HG02852 (cell line): ENCODE results near the gene LRIT2.
"Not testable (repeated sequence)": the region's sequence is repeated elsewhere in the genome, so short reads cannot be mapped to it uniquely, and the experiment has no call there.

ENCODE experiments used
- ATAC-seq: cut with Tn5 transposase; IDR thresholded peaks from one replicate; pipeline ENCODE4 v1.9.1; 2021; ENCODE audit warnings: mild to moderate bottlenecking, moderate library complexity; ENCODE audit not compliant: unreplicated experiment

Gene LRIT2

DNA sequence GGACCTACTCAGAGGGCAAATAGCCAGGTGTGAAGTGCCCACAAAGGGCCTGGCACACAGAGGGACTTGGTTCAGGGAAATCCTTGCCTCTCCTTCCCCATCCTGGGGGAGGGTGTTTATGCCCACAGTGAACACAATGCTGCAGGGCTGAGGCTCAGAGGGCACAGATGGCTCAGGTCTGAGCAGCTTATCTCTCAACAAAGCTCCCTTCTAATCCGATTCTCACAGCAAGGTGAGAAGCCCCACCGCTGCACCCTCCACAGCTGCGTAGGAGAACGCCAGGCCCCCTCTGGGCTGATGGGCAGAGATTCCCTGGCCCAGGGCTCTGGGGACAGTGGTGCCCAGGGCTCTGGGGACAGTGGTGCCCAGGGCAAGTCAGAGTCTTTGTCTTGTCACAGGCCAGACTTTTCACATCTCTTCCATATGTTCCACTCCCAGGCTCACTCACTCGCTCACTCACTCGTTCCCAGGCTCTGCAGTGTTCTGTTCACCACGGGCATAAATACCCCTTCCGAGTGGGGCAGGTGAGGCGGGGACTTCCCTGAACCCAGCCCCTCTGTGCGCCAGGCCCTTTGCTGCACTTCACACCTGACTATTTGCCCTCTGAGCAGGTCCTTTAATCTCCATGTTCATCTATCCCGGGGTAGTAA, 39.7 kb downstream of the LRIT2 start:
- no peak for ATAC-seq

DNA sequence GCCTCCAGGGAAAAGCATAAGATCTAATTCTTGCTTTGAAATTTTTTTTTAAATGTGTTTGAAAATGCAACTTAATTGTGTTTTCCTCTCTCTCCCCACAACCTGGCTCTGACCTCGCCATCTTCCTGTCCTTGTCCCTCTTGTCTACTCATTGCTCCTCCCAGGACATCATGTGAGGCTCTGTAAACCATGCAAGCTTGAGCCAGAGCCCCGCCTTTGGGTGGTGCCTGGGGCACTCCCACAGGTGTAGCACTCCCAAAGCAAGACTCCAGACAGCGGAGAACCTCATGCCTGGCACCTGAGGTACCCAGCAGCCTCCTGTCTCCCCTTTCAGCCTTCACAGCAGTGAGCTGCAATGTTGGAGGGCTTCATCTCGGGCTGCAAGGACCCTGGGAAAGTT, 40.8 kb downstream of the LRIT2 start:
- no peak for ATAC-seq

DNA sequence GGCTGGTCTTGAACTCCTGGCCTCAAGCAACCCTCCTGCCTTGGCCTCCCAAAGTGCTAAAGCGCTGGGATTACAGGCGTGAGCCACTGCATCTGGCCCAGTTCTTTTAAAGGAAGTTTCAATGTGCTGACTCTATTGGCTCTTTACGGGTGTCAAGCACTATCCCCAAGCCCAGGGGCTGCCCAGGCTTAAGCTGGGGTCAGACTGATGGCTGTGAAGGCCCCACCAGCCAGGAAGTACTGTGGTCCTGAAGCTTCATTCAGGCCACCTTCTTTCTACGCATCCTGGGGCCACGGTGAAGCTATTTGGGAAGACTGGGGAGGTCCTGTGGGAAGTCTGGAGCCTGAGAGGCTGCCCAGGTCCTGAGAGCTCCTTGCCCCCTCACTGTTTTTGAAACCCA, 43.7 kb downstream of the LRIT2 start:
- no peak for ATAC-seq

DNA sequence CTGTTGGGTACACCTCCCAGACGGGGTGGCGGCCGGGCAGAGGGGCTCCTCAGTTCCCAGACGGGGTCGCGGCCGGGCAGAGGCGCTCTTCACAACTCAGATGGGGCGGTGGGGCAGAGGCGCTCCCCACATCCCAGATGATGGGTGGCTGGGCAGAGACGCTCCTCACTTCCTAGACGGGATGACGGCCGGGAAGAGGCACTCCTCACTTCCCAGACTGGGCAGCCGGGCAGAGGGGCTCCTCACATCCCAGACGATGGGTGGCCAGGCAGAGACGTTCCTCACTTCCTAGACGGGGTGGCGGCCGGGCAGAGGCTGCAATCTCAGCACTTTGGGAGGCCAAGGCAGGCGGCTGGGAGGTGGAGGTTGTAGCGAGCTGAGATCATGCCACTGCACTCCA, 45.0 kb downstream of the LRIT2 start:
- ATAC-seq = not testable (repeated sequence)

DNA sequence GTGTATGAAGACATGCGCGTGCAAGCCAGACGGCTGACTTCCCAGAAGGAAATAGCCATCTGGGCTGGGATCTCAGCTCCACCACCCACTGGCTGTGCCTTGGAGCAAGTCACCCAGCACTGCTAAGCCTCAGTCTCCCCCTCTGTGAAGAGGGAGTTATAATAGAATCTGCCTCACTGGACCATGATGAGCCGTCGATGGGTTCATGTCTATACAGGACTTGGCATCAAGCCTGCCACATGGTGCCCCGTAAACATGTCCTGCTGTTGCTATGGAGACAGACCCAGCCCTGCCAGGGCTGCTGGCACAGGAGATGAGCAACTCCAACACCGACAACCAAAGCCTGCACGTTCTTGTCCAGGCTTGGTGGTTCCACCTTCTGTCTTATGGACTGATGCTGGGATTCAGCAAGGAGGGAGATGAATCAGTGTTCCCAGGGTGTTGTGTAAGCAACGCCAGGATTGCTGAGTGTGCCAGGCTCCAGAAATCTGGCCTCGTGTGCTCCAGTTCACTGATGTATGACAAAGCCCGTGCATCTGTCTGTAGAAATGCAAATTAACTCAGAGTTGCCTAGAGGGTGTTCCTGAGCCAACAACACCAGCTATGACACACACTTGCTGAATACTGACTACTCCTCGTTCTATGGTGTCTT, 46.2 kb downstream of the LRIT2 start:
- ATAC-seq = peak; percentile 92

DNA sequence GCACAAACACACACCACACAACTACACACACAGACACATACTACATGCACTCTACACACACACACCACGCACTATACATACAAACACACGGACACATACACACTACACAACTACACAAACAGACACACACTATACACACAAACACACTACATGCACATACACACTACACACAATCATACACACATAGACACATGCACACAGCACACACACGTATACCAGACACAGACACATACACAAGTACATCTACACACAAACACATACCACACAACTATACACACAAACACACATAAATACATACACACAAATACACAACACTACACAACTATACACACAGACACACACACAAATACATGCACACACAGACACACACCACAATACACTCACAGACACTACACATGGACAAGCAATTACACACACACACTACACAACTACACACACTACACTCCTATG, 47.2 kb downstream of the LRIT2 start:
- no peak for ATAC-seq

DNA sequence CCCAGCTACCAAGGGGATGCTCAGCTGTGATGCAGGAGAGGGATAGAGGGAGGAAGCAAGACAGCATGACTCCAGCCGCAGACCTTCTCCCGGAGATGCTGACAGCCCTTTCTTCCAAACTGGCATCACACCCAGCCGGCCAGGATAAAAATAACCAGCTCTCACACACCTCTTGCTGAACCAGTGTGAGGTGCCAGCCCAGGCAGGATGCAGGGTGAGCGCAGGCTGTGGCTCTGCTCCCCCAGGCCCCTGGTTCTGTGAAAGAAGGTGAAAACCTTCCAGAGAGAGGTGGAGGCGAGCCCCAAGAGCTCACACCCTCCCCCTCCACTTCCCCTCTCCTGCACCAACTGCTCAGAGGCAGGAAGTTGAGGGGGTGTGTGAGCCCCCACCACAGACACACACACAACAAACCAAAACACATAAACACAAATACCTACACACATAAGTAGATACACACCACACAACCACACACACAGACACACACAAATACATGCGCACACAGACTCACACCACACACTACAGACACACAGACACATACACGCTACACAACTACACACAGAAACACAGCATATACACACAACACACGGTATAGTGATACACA, 47.7 kb downstream of the LRIT2 start:
- ATAC-seq = peak; percentile 37

DNA sequence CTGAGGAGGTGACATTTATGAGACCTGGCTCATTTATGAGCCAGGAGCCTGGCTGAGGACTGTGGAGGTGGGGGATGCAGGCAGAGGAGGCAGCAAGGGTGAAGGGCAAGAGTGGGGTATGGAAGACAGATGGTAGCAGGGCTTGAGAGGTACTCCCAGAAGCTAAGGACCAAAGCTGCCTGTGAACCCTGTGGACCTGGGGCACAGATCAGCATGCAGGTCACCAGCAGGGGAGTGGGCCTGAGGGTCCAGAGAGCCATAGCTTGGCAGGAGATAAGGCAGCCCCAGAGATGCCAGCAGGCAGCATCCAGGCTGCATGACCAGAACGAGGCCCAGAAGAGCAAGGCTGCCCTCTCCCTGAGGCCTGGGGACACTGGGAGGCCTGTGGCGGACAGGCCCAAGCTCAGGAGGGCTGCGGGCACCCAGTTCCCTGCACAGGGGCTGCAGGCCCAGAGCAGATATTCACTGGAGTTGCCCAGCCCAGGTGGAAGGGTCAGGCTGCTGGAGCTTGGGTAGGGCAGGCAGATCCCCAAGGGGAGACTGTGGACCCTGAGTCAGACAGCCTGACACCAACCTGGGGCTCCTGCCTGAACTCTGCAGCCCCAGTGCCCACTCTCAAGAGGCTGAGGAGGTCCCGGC, 48.4 kb downstream of the LRIT2 start:
- no peak for ATAC-seq

DNA sequence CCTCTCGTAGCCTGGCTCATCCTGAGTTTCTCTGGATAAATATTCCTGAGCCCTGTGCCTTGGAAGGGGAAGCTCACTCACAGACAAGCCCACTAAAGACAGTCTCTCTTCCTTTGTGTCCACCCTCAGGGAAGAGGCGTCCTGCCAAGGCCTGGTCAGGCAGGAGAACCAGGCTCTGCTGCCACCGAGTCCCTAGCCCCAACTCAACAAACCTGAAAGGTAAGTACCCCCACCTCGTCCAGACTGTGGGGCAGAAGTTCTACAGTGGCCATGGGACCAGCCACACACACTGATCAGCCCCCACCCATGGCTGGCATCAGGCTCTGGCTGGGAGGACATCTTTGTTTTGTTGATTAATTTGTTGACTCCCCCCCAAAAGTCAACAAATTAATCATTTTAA, 49.0 kb downstream of the LRIT2 start:
- no peak for ATAC-seq

DNA sequence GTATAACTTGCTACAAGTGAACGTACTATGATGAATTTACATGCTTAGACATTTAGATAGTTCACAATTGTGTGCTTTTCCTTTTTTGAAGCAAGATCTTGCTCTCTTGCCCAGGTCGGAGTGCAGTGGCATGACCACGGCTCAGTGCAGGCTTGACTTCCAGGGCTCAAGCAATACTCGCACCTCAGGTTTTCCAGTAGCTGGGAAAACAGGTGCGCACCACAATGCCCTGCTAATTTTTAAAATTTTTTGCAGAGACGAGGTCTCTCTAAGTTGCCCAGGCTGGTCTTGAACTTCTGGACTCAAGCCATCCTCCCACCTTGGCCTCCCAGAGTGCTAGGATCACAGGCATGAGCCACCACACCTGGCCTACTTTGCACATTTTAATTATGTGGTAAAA, 49.9 kb downstream of the LRIT2 start:
- no peak for ATAC-seq

DNA sequence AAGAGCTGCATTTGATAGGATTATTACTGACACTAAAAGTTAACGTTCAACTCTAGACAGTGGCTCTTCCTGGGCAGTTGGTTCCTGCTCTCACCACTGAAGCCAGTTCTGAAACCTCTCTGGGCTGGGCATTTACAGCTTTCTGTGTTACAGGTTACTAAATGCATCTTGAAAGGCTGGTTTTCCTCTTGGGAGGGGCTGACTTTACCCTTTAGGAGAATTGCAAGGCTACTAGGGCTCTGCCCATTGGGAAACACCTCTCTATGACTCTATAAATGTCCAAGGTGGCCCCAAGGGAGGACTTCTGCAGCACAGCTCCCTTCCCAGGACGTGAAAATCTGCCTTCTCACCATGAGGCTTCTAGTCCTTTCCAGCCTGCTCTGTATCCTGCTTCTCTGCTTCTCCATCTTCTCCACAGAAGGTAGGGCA, 51.8 kb downstream of the LRIT2 start, which contains the start of gene GPR15LG:
GPR15LG (plus strand) TSS at position 301 of the 429 bp plus-strand sequence; CDS start at position 352, 51 bp downstream.
- peak; percentile 14 for ATAC-seq

DNA sequence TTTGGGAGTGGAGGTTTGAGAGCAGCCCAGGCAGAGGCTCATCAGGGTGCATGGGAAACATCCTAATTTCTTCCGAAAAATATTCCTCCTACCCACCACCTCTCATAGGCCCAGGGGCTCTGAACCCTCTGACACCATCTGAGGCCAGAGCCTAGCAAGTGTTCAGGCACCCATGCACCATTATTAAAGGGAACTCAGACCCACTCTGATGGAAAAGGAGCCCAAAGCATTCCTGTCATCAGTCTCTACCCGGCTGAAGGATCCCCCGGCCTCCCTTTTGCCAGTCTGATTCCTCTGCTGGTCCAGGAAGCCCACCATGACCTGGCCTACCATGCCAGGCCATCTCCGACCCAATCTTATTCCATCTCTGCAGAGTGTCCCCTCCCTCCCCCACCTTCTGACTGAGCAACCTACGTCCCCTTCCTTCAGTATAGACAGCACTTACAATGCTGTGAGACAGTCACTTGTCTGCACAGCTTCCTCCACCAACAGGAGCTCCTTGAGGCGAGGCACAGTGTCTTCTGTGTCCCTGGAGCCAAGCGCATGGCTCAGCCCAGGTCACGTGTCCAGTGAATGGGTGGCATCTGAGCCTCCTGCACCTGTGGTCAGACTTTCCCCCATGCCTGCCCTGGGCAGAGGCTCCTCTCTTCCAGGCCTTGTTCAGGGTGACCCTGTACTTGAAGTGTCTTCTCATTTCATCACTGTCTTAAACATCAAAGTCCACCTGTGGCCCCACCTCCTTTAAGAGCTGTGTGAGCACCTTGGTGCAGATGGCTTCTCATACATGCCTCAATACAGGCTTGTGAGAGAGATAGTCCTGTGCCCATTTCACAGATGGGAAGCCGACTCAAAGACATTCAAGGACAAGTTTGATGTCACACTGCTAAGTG, 52.6 kb downstream of the LRIT2 start:
- ATAC-seq = peak; percentile 55

DNA sequence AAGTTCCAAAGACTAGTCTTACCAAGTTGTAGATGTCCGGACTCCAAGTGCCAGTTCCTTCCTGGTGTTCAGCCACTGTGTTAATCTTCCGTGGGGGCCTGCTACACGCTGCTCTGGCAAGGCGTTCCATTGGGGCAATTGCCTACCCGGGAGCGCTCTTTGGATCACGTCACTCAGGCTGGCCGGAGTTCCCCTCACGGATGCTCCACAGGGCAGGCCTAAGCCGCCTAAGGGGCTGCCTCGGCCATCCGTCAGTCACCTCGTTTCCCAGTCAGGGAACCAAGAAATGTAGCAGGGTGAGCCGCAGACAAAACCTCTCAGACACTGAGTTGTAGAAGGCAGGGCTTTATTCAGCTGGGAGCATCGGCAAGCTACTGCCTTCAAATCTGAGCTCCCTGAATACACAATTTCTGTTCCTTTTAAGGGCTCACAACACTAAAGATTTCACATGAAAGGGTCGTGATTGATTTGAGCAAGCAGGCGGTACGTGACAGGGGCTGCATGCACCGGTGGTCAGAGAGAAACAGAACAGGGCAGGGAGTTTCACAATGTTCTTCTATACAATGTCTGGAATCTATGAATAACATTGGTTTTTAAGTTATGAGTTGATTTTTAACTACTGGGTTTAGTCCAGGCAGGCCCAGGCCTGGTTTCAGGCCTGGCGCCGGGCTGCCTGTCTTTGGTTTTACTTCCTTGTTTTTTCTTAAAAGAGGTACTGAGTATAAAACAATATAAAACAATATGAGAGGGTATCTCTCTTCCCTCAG, 53.5 kb downstream of the LRIT2 start:
- peak; percentile 33 for ATAC-seq

DNA sequence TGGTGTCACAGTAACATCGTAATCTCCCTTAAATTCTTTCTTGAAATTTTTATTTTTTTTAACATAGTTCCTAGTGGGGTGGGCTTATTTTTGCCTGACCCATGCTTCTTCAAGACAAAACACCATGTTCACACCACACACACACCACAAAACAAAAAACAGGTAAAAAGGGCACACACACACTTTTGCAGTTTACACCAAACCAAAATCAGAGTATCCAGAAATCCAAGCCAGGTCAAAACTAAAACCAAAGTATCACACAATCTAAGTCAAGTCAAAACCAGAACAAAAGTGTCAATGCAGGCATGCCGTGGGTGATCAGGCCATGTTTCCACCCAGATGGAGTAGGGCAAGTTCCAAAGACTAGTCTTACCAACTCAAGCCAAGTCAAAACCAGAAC, 54.1 kb downstream of the LRIT2 start:
- ATAC-seq = not testable (repeated sequence)
